Measurements from ENCODE around the gene IL33.
A peak's percentile ranks its signal among the peaks of the same experiment; 100 is the strongest.
"Not testable (repeated sequence)": the region's sequence is repeated elsewhere in the genome, so short reads cannot be mapped to it uniquely, and the experiment has no call there.

Gene IL33

GRCh38 chr9:6215562-6215961 lies at the start of gene IL33:
TSS of gene IL33 (plus strand) at chr9:6215807. CDS start at chr9:6241695, 25,888 bp downstream.
- TF ChIP-seq CTCF (conservative IDR thresholded peaks at IDR 0.05; ENCODE audit: low read depth, low read length), result no peak
- no peak within 1 kb of the TSS for H3K4me3 ChIP-seq (ENCODE audit: low read length)
- no peak for DNase-seq (ENCODE audit: low read depth)

- TF ChIP-seq CTCF (conservative IDR thresholded peaks at IDR 0.05; ENCODE audit: low read depth, low read length), result no peak
- no peak overlapping the region for H3K4me3 ChIP-seq (ENCODE audit: low read length)
- no peak for DNase-seq (ENCODE audit: low read depth)
Measured at GRCh38 chr9:6171667-6172066, 43.9 kb upstream of the IL33 start.

GRCh38 chr9:6173914-6174313 lies 41.7 kb upstream of the IL33 start:
- TF ChIP-seq CTCF (conservative IDR thresholded peaks at IDR 0.05; ENCODE audit: low read depth, low read length), result no peak
- no peak for DNase-seq (ENCODE audit: low read depth)
- H3K4me3 ChIP-seq (ENCODE audit: low read length), result no peak overlapping the region

- DNase-seq (ENCODE audit: low read depth); H3K4me3 ChIP-seq (ENCODE audit: low read length): not testable (repeated sequence)
Measured at GRCh38 chr9:6182549-6183226, 32.9 kb upstream of the IL33 start.

- DNase-seq (ENCODE audit: low read depth), result no peak
- no peak overlapping the region for H3K4me3 ChIP-seq (ENCODE audit: low read length)
- no peak for TF ChIP-seq CTCF (conservative IDR thresholded peaks at IDR 0.05; ENCODE audit: low read depth, low read length)
Measured at GRCh38 chr9:6183227-6183551, 32.4 kb upstream of the IL33 start.

- no peak for TF ChIP-seq CTCF (conservative IDR thresholded peaks at IDR 0.05; ENCODE audit: low read depth, low read length)
Measured at GRCh38 chr9:6183627-6184026, 32.0 kb upstream of the IL33 start.

GRCh38 chr9:6184749-6185645 lies 30.6 kb upstream of the IL33 start:
- no peak overlapping the region for H3K4me3 ChIP-seq (ENCODE audit: low read length)
- TF ChIP-seq CTCF (conservative IDR thresholded peaks at IDR 0.05; ENCODE audit: low read depth, low read length), result no peak
- DNase-seq (ENCODE audit: low read depth), result peak; percentile 58

More at GRCh38 chr9:6183627-6184026, 32.0 kb upstream of the IL33 start:
- H3K4me3 ChIP-seq (ENCODE audit: low read length), result no peak overlapping the region
- DNase-seq (ENCODE audit: low read depth), result peak; percentile 37
